Endodermal cell (in vitro differentiated cells): Measurements from ENCODE around the gene CD82. TPM values are rescaled to one million over a fixed set of nuclear protein-coding genes. Genes with fewer than 3 reads are reported as not detected.
"Not testable (repeated sequence)": the region's sequence is repeated elsewhere in the genome, so short reads cannot be mapped to it uniquely, and the experiment has no call there.

Source experiments
- DNase-seq: peaks from one replicate; pipeline ENCODE4 v3.0.0-alpha.2; 2017
- H3K27ac ChIP-seq: 2 replicates; pipeline ENCODE4 v1.5.1; 2013; ENCODE audit warnings: mild to moderate bottlenecking, low read depth, low read length, moderate library complexity
- H3K27me3 ChIP-seq: 2 replicates; pipeline ENCODE4 v1.6.1; 2013; ENCODE audit warnings: mild to moderate bottlenecking, low read length, moderate library complexity; ENCODE audit not compliant: insufficient read depth, control insufficient read depth, poor library complexity, severe bottlenecking
- H3K36me3 ChIP-seq: 2 replicates; pipeline ENCODE4 v1.7.0; 2013; ENCODE audit warnings: mild to moderate bottlenecking, low read length, moderate library complexity; ENCODE audit not compliant: control insufficient read depth, insufficient read depth
- H3K4me1 ChIP-seq: one replicate; pipeline ENCODE4 v1.7.0; 2013; ENCODE audit warnings: low read length; ENCODE audit not compliant: control insufficient read depth, insufficient read depth
- H3K4me3 ChIP-seq: 2 replicates; pipeline ENCODE4 v1.5.1; 2013; ENCODE audit warnings: mild to moderate bottlenecking, low read length, moderate library complexity
- H3K9ac ChIP-seq: 2 replicates; pipeline ENCODE4 v1.6.1; 2013; ENCODE audit warnings: mild to moderate bottlenecking, low read length, moderate library complexity; ENCODE audit not compliant: poor library complexity, severe bottlenecking; ENCODE audit errors: extremely low read depth
- H3K9me3 ChIP-seq: 2 replicates; pipeline ENCODE4 v1.6.1; 2013; ENCODE audit warnings: mild to moderate bottlenecking, low read length, moderate library complexity; ENCODE audit not compliant: control insufficient read depth
- H3K27ac Mint-ChIP-seq: 2 replicates; pipeline ENCODE4 v1.8.0; 2020; ENCODE audit warnings: mixed read lengths
- H3K27me3 Mint-ChIP-seq: 2 replicates; pipeline ENCODE4 v1.8.0; 2021; ENCODE audit warnings: mild to moderate bottlenecking, mixed read lengths; ENCODE audit not compliant: insufficient read depth
- H3K36me3 Mint-ChIP-seq: 2 replicates; pipeline ENCODE4 v1.8.0; 2020; ENCODE audit warnings: low read depth, mixed read lengths
- H3K4me1 Mint-ChIP-seq: 2 replicates; pipeline ENCODE4 v1.8.0; 2020; ENCODE audit warnings: mixed read lengths
- H3K4me3 Mint-ChIP-seq: 2 replicates; pipeline ENCODE4 v1.8.0; 2020; ENCODE audit warnings: mild to moderate bottlenecking, moderate library complexity, mixed read lengths
- H3K9me3 Mint-ChIP-seq: 2 replicates; pipeline ENCODE4 v1.8.0; 2020; ENCODE audit warnings: mild to moderate bottlenecking, mixed read lengths
- CTCF ChIP-seq: fragments of 200-600 bp; sonication (generic); conservative IDR thresholded peaks from 2 replicates; pipeline ENCODE4 v1.5.0; 2021; ENCODE audit warnings: antibody characterized with exemption, mild to moderate bottlenecking
- WGBS, 2 experiments: methylation state at CpG; one replicate each; pipeline versions ENCODE4 v1.1.5 to v1.1.7; 2013; ENCODE audit warnings: missing lambda C conversion rate in 2 of 2, mixed read lengths in 1 of 2; ENCODE audit not compliant: insufficient coverage in 1 of 2, insufficient read length in 1 of 2; 5-methylcytosine and 5-hydroxymethylcytosine counted together
- total RNA-seq, 2 donors: library from RNA; stranded (reverse); fragmentation: NEBNext Ultra II Directional in 1 of 2; extraction: Animal tissue kit (Norgen Biotek cat#: 25700) in 1 of 2; gene quantifications; 2 replicates in 1 of 2; 3 replicates in 1 of 2; pipeline ENCODE4 v1.2.1, GENCODE V29; 2021

Gene CD82
- total RNA-seq, 2 donors from 2014 or later: 1.7 to 3.0 TPM

GRCh38 chr11:44643217-44643616, 77.8 kb downstream of the CD82 start:
- H3K9ac ChIP-seq: no peak overlapping the region
- Mint-ChIP-seq H3K4me1 (no peaks in the 10 kb centered on the region), H3K9me3 (peaks cover 12% of the 10 kb centered on the region), H3K27ac (no peak overlapping the region), H3K4me3 (no peak overlapping the region), H3K27me3 (no peaks in the 10 kb centered on the region), H3K36me3 (no peaks in the 10 kb centered on the region)
- DNase-seq: no peak
- WGBS, 2 experiments: no CpG with 5 or more reads among the region's 1 CpG
- H3K36me3 ChIP-seq: no peaks in the 10 kb centered on the region
- no peak overlapping the region for H3K27ac ChIP-seq
- TF ChIP-seq CTCF: no peak
- H3K27me3 ChIP-seq: no peaks in the 10 kb centered on the region
- peaks cover 16% of the 10 kb centered on the region for H3K9me3 ChIP-seq
- H3K4me3 ChIP-seq: no peak overlapping the region
- no peaks in the 10 kb centered on the region for H3K4me1 ChIP-seq

GRCh38 chr11:44645827-44646226, 80.4 kb downstream of the CD82 start:
- no peaks in the 10 kb centered on the region for H3K4me1 ChIP-seq
- no peak overlapping the region for H3K9ac ChIP-seq
- Mint-ChIP-seq H3K4me1 (no peaks in the 10 kb centered on the region), H3K27ac (no peak overlapping the region), H3K4me3 (no peak overlapping the region), H3K36me3 (no peaks in the 10 kb centered on the region), H3K9me3 (peaks cover 12% of the 10 kb centered on the region), H3K27me3 (no peaks in the 10 kb centered on the region)
- H3K27me3 ChIP-seq: no peaks in the 10 kb centered on the region
- DNase-seq: no peak
- peaks cover 16% of the 10 kb centered on the region for H3K9me3 ChIP-seq
- no peak overlapping the region for H3K27ac ChIP-seq
- TF ChIP-seq CTCF: no peak
- no peak overlapping the region for H3K4me3 ChIP-seq
- WGBS, 2 experiments: 84 to 87% methylated on average over 2 of the region's 3 CpGs
- no peaks in the 10 kb centered on the region for H3K36me3 ChIP-seq

GRCh38 chr11:44647255-44647955, 81.9 kb downstream of the CD82 start:
- H3K27ac Mint-ChIP-seq, H3K4me3 Mint-ChIP-seq, H3K27me3 Mint-ChIP-seq, H3K4me1 ChIP-seq, H3K27me3 ChIP-seq, H3K36me3 Mint-ChIP-seq, H3K4me1 Mint-ChIP-seq, H3K36me3 ChIP-seq, H3K9ac ChIP-seq, H3K27ac ChIP-seq, H3K4me3 ChIP-seq, H3K9me3 Mint-ChIP-seq, DNase-seq: not testable (repeated sequence)
- WGBS, 2 experiments: 70 to 92% methylated on average over 2 to 5 of the region's 6 CpGs
- peaks cover 14% of the 10 kb centered on the region for H3K9me3 ChIP-seq

- 60 to 86% methylated on average over 1 of the region's 1 CpG for WGBS, 2 experiments
- no peak overlapping the region for H3K9ac ChIP-seq
- H3K4me1 Mint-ChIP-seq: no peaks in the 10 kb centered on the region
- H3K27ac ChIP-seq: no peak overlapping the region
- peaks cover 7% of the 10 kb centered on the region for H3K9me3 ChIP-seq
- no peak overlapping the region for H3K4me3 Mint-ChIP-seq
- peaks cover 8% of the 10 kb centered on the region for H3K9me3 Mint-ChIP-seq
- no peaks in the 10 kb centered on the region for H3K4me1 ChIP-seq
- H3K36me3 Mint-ChIP-seq: no peaks in the 10 kb centered on the region
- H3K27me3 Mint-ChIP-seq: no peaks in the 10 kb centered on the region
- no peak overlapping the region for H3K4me3 ChIP-seq
- no peak overlapping the region for H3K27ac Mint-ChIP-seq
- no peaks in the 10 kb centered on the region for H3K36me3 ChIP-seq
- no peaks in the 10 kb centered on the region for H3K27me3 ChIP-seq
- TF ChIP-seq CTCF: no peak
- no peak for DNase-seq
Observed at GRCh38 chr11:44648109-44648508, 82.6 kb downstream of the CD82 start.
